HepG2 (cell line): ENCODE data around the gene SALL2. TPM values are rescaled to one million over a fixed set of nuclear protein-coding genes. Genes with fewer than 3 reads are reported as not detected.

Experiments
- ATAC-seq: fragments of 200-7000 bp; cut with Tn5 transposase; 3 replicates; pipeline ENCODE4 v1.9.1; 2020; ENCODE audit warnings: mild to moderate bottlenecking, moderate library complexity
- BruUV-seq: library from RNA; stranded (reverse); fragments of 400-500 nt; replicated peaks from 2 replicates; lab custom pipeline; 2021; lab: Mats Ljungman, UMichigan
- CTCF ChIA-PET: fragments of 300-600 bp; formaldehyde crosslinking; extraction: SDS; loops from one replicate; lab custom pipeline; 2021; ENCODE audit warnings: low total read pairs, inconsistent platforms, low intra/inter-chr PET ratio; lab: Yijun Ruan, JAX
- POLR2A ChIA-PET: fragments of 350-600 bp; sonication (Branson Sonifier 250); formaldehyde crosslinking; loops from one replicate; lab custom pipeline; 2020; ENCODE audit warnings: antibody characterized with exemption, inconsistent platforms; lab: Yijun Ruan, JAX
- DNase-seq: peaks from one replicate; pipeline ENCODE4 v3.0.0-alpha.2; 2015; ENCODE audit warnings: low spot score
- FAIRE-seq: peaks from 3 replicates; lab custom pipeline; 2011; peaks lifted over from hg19 to GRCh38; lab: Jason Lieb, UNC
- H2AFZ ChIP-seq: one replicate; pipeline ENCODE4 v1.6.1; 2011; ENCODE audit warnings: low read length, inconsistent platforms
- H3K27ac ChIP-seq: fragments of 300-600 bp; 3 replicates; pipeline ENCODE4 v1.8.0; 2011; ENCODE audit warnings: mixed run types, mild to moderate bottlenecking, mixed read lengths, low read length, inconsistent platforms; ENCODE audit not compliant: insufficient read depth; ENCODE audit errors: extremely low read length
- H3K27me3 ChIP-seq, 2 experiments: fragments of 200-600 bp in 1 of 2; 2 replicates in 1 of 2; 3 replicates in 1 of 2; pipeline versions ENCODE4 v1.6.0 to v1.8.0; 2011; ENCODE audit warnings: low read length in 2 of 2, mild to moderate bottlenecking in 2 of 2, moderate library complexity in 2 of 2, inconsistent platforms in 1 of 2; ENCODE audit not compliant: insufficient read depth in 2 of 2, control insufficient read depth in 1 of 2
- H3K36me3 ChIP-seq, 2 experiments: fragments of 200-600 bp in 1 of 2; replicated peaks in 1 of 2; 2 replicates in 1 of 2; 3 replicates in 1 of 2; pipeline versions ENCODE4 v1.5.1 to v1.8.0; 2011; ENCODE audit warnings: low read length in 2 of 2, inconsistent platforms in 1 of 2; ENCODE audit not compliant: insufficient read depth in 2 of 2, control insufficient read depth in 1 of 2
- H3K4me1 ChIP-seq: 2 replicates; pipeline ENCODE4 v1.5.1; 2012; ENCODE audit warnings: low read length, inconsistent platforms; ENCODE audit not compliant: insufficient read depth
- H3K4me2 ChIP-seq: 2 replicates; pipeline ENCODE4 v1.6.0; 2011; ENCODE audit warnings: low read depth, low read length, inconsistent platforms
- H3K4me3 ChIP-seq, 3 experiments: fragments of 200-600 bp in 1 of 3; sonication (generic), shearing (Covaris generic) in 1 of 3; replicated peaks in 1 of 3; 2 replicates each; pipeline ENCODE4 v1.5.1; 2011 to 2016; ENCODE audit warnings: low read length in 3 of 3, inconsistent platforms in 2 of 3, low read depth in 2 of 3, mild to moderate bottlenecking in 2 of 3, control low read depth in 1 of 3, mixed read lengths in 1 of 3; ENCODE audit not compliant: insufficient read depth in 1 of 3
- H3K79me2 ChIP-seq: one replicate; pipeline ENCODE4 v1.6.1; 2011; ENCODE audit warnings: low read length, inconsistent platforms; ENCODE audit not compliant: insufficient read depth
- H3K9ac ChIP-seq: 2 replicates; pipeline ENCODE4 v1.6.0; 2011; ENCODE audit warnings: mild to moderate bottlenecking, low read depth, low read length, inconsistent platforms; ENCODE audit not compliant: insufficient read depth
- H3K9me3 ChIP-seq: 2 replicates; pipeline ENCODE4 v1.5.1; 2012; ENCODE audit warnings: mild to moderate bottlenecking, low read length
- H4K20me1 ChIP-seq: 2 replicates; pipeline ENCODE4 v1.6.0; 2011; ENCODE audit warnings: inconsistent platforms, mild to moderate bottlenecking, low read length, moderate library complexity; ENCODE audit not compliant: insufficient read depth
- DMTF1 ChIP-seq: sonication (generic); formaldehyde crosslinking; IDR thresholded peaks from 2 replicates; pipeline ENCODE4 v1.4.0; 2020; ENCODE audit warnings: mild to moderate bottlenecking, missing genetic modification reagents
- GATAD2A ChIP-seq: IDR thresholded peaks from 2 replicates; pipeline ENCODE4 v1.6.1; 2016
- KLF11 ChIP-seq: IDR thresholded peaks from 2 replicates; pipeline ENCODE4 v1.6.1; 2016; ENCODE audit warnings: missing compliant biosample characterization
- MAF1 ChIP-seq: sonication (generic); formaldehyde crosslinking; IDR thresholded peaks from 2 replicates; pipeline ENCODE4 v1.5.0; 2020; ENCODE audit warnings: missing genetic modification reagents, borderline replicate concordance
- NFIB ChIP-seq: sonication (generic); formaldehyde crosslinking; IDR thresholded peaks from 2 replicates; pipeline ENCODE4 v1.9.0; 2021; ENCODE audit warnings: missing genetic modification reagents, mild to moderate bottlenecking, borderline replicate concordance
- PLRG1 ChIP-seq: fragments of 450-650 bp; conservative IDR thresholded peaks from 2 replicates; pipeline ENCODE4 v1.6.1; 2016
- POLR2G ChIP-seq: fragments of 200-400 bp; formaldehyde crosslinking; IDR thresholded peaks from 2 replicates; pipeline ENCODE4 v1.6.1; 2018; ENCODE audit warnings: mild to moderate bottlenecking, low read depth, low read length, moderate library complexity
- PRPF4 ChIP-seq: fragments of 200-400 bp; formaldehyde crosslinking; IDR thresholded peaks from 2 replicates; pipeline ENCODE4 v1.6.1; 2016; ENCODE audit warnings: low read length, low read depth; ENCODE audit not compliant: poor library complexity, severe bottlenecking
- SRSF1 ChIP-seq: fragments of 200-400 bp; formaldehyde crosslinking; optimal IDR thresholded peaks from 2 replicates; pipeline ENCODE3; 2017; ENCODE audit warnings: mild to moderate bottlenecking, low read depth, low read length, moderate library complexity
- THAP8 ChIP-seq: sonication (generic); formaldehyde crosslinking; IDR thresholded peaks from 2 replicates; pipeline ENCODE4 v1.5.1; 2020; ENCODE audit warnings: missing genetic modification reagents, mild to moderate bottlenecking, borderline replicate concordance
- ZFP82 ChIP-seq: sonication (generic); formaldehyde crosslinking; IDR thresholded peaks from 2 replicates; pipeline ENCODE4 v1.5.1; 2020; ENCODE audit warnings: mild to moderate bottlenecking, missing genetic modification reagents, borderline replicate concordance
- ZNF350 ChIP-seq: sonication (generic); formaldehyde crosslinking; IDR thresholded peaks from 2 replicates; pipeline ENCODE4 v1.4.0; 2020; ENCODE audit warnings: mild to moderate bottlenecking, low read depth, missing genetic modification reagents, borderline replicate concordance
- ZNF615 ChIP-seq: sonication (generic); formaldehyde crosslinking; IDR thresholded peaks from 2 replicates; pipeline ENCODE4 v1.5.0; 2020; ENCODE audit warnings: mild to moderate bottlenecking, missing genetic modification reagents, borderline replicate concordance
- WGBS: methylation state at CpG from one replicate; pipeline ENCODE4 v1.1.6; 2017; ENCODE audit warnings: low lambda C conversion rate; 5-methylcytosine and 5-hydroxymethylcytosine counted together
- in situ Hi-C: cut with HindIII; loops from 2 replicates; pipeline ENCODE4 v1.10.0; 2017; ENCODE audit warnings: low pct_unique_long_range_greater_than_20kb; ENCODE audit not compliant: extremely low pct_ligation_motif_present
- intact Hi-C: fragments of 100-400 bp; cut with micrococcal nuclease; formaldehyde crosslinking; loops from one replicate; pipeline ENCODE4 v1.10.0; 2022; ENCODE audit not compliant: unreplicated experiment
- polyA plus RNA-seq, 8 experiments: library from polyadenylated mRNA; depleted of rRNA in 3 of 8; stranded (reverse) in 7 of 8; unstranded in 1 of 8; fragments of >200 nt; fragmentation: Illumina TruSeq in 4 of 8; extraction: Trizol in 4 of 8; gene quantifications; 2 replicates each; pipeline versions ENCODE4 v1.2.1 to v1.2.3, GENCODE V29; 2011 to 2016; ENCODE audit warnings: low read depth in 4 of 8, missing spikeins in 1 of 8, mixed read lengths in 1 of 8; ENCODE audit not compliant: insufficient read depth in 1 of 8
- total RNA-seq, 5 experiments: library from RNA; depleted of rRNA; stranded (reverse); fragments of >200 nt; fragmentation: Illumina TruSeq; extraction: Trizol; gene quantifications; 2 replicates each; pipeline ENCODE4 v1.2.3, GENCODE V29; 2016; ENCODE audit warnings: low read depth in 1 of 5

SALL2 gene
- total and polyA plus RNA-seq, 2 of the 13 experiments (the other 11 are each of a cell fraction or from before 2014, with no cell fraction given): 4.9 to 5.8 TPM

- in situ Hi-C loops: loop anchor here (5.0 kb wide), 1 partner anchor 56 kb away; no protein-coding TSS in a partner anchor
- Histone ChIP-seq H3K27me3 (no peaks in the 10 kb centered on the region), H3K4me3 (no peak overlapping the region), H4K20me1 (0 out of 2 replicates have a peak, but pooled peaks cover 2% of the 10 kb centered on the region), H3K4me2 (no peak overlapping the region), H3K27ac (no peak overlapping the region), H3K36me3 (peaks cover 37 to 72% of the 10 kb centered on the region in 2 experiments), H3K4me1 (no peaks in the 10 kb centered on the region), H3K9me3 (no peaks in the 10 kb centered on the region), H3K9ac (no peak overlapping the region), H3K79me2 (peaks cover 7% of the 10 kb centered on the region), H2AFZ (no peak overlapping the region)
- ChIA-PET POLR2A (interaction anchor here (0.7 to 8.7 kb wide), 3 partner anchors 9 to 56 kb away, joined by 3 to 91 read pairs (median 6); partner anchors contain the start of gene METTL3), CTCF (interaction anchor here (1.4 kb wide), 1 partner anchor 56 kb away, joined by 5 read pairs; no protein-coding TSS in a partner anchor)
- no TSS peak for BruUV-seq
- no peak for DNase-seq
- FAIRE-seq: no peak
- intact Hi-C loops: no loop called here
- ATAC-seq: no peak
- TF ChIP-seq POLR2G: peak; percentile 42; the same call in 1 of the 2 replicates
- TF ChIP-seq PRPF4: no peak
- TF ChIP-seq GATAD2A (CRISPR knock-in tag): no peak
- TF ChIP-seq MAF1 (CRISPR knock-in tag): no peak
- 95% methylated on average over 5 of the region's 5 CpGs for WGBS
These were observed 24.6 kb downstream of the SALL2 start for GRCh38 chr14:21501568-21501967.

GRCh38 chr14:21498540-21499526, 27.3 kb downstream of the SALL2 start:
- Histone ChIP-seq H3K36me3 (peaks cover 47 to 89% of the 10 kb centered on the region in 2 experiments), H4K20me1 (0 out of 2 replicates have a peak, but pooled peaks cover 2% of the 10 kb centered on the region), H3K27ac (peak overlapping the region; percentile 41), H3K9me3 (no peaks in the 10 kb centered on the region), H3K27me3 (no peaks in the 10 kb centered on the region), H3K9ac (no peak overlapping the region), H2AFZ (no peak overlapping the region), H3K4me2 (no peak overlapping the region), H3K79me2 (no peaks in the 10 kb centered on the region), H3K4me3 (no peak overlapping the region), H3K4me1 (no peaks in the 10 kb centered on the region)
- intact Hi-C loops (loop anchor here (1.0 to 5.0 kb wide), 3 partner anchors 22 to 58 kb away; partner anchors contain the start of genes CHD8, RAB2B and TOX4), in situ Hi-C loops (no loop called here)
- peak; percentile 77 for DNase-seq
- ATAC-seq: peak; percentile 78
- FAIRE-seq: peak; percentile 70
- WGBS: 75% methylated on average over 5 of the region's 5 CpGs
- ChIA-PET POLR2A (interaction anchor here (0.6 to 8.7 kb wide), 11 partner anchors 11 to 1156 kb away, joined by 3 to 91 read pairs (median 5); partner anchors contain the start of genes CHD8, METTL3, PARP2 and SALL2), CTCF (interaction anchor here (6.4 kb wide), 1 partner anchor 59 kb away, joined by 104 read pairs; no protein-coding TSS in a partner anchor)
- no TSS peak for BruUV-seq
- TF ChIP-seq THAP8 (no peak), KLF11 (CRISPR knock-in tag) (no peak), ZNF615 (CRISPR knock-in tag) (no peak), PLRG1 (no peak), SRSF1 (no peak), DMTF1 (CRISPR knock-in tag) (no peak), ZFP82 (no peak), NFIB (CRISPR knock-in tag) (no peak), ZNF350 (CRISPR knock-in tag) (no peak)
